HuH-7.5 (cell line): ENCODE results near the gene PPL.
"Not testable (repeated sequence)": the region's sequence is repeated elsewhere in the genome, so short reads cannot be mapped to it uniquely, and the experiment has no call there.

Source experiments
- DNase-seq: peaks from one replicate; pipeline ENCODE4 v3.0.0; 2011; ENCODE audit warnings: low spot score

Gene PPL

DNA sequence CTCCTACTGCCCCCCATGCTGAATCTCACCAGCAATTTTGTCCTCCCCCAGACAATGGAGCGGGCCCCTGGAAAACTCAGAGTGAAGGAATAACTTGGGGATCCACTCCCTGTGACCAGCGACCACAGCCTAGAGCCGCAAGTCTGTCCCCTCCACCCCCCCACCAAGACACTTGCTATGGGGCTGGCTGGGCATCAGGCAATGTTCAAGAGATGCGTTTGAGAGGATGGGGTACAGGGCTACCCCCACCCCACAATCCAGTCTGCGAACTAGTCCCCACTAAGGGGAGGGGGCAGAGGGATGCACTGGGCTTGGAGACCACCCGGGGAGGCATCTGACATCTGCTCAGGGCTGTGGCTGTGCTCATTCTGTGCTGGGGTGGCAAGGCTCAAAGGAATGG lies 2.4 kb downstream of the PPL start:
- no peak for DNase-seq

DNA sequence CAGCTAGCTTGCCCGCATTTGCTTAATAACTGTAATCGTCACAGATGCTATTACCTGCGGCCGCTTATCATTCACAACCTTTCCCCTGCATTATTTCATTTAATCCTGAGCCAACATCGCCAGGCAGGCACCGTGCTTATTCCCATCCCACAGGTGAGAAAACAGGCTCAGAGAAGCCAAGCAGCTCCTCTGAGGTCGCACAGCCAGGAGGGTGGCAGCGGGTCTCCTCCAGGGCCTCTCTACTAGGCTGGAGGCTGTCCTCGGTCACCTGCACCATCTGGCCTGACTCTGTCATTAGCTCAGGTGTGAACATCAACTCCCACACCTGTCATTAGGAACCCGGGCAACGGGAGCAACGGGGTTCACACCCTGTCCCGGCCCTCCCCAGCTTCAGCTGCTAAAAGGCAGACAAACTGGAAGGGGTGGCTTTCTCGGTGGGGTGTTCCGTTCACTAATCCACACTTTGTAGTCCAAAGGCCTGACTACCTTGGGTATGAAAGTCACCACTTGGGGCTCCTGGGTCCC lies 3.0 kb downstream of the PPL start:
- DNase-seq, result no peak

DNA sequence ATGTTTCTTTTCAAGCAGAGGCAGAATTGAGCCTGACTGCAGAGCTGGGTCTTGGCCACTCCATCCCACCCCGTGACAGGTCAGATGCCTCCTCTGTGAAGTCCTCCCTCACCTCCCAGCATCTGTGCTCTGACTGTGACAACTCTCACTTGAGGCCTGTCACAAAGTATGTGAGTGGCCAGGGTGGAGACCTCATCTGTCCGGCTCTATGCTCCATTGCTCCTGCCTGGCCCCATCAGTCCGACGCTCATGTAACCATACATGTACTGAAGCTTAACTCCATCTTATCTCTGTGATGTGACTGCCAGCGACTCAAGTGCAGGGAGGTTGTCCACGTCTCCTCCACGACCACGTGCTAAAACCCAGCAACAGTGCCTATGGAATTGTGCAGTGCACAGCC lies 3.5 kb downstream of the PPL start:
- no peak for DNase-seq

DNA sequence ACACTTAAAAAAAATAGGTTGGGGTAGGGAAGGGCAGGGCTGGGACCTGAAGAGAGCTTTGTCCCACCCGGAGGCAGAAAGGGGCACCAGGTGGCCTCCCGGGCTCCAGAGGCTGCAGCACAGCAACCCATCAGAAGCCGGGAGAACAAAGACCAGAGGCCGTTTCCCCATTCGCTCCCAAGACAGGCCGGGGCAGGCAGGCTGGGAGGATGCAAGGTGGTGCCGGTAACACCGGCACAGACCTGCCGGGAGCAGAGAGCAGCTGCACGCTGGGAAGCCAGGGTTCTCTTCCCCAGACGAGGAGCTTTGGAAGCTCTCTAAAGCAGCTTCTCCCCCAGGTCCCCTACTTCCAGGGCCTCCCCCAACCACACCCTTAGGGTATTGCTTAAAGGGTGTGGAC lies 5.6 kb downstream of the PPL start:
- DNase-seq, result no peak

DNA sequence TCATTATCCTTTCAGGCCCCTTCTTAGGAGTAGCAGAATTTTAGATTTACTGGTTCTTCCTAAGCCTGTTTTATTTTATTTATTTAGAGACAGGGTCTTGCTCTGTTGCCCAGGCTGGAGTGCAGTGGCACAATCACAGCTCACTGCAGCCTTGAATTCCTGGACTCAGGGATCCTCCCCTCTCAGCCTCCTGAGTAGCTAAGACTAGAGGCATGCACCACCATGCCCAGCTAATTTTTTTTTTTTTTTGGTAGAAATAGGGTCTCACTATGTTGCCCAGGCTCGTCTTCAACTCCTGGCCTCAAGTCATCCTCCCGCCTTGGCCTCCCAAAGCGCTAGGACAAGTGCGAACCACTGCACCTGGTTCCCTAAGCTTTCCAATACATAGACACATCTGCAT lies 7.3 kb downstream of the PPL start:
- DNase-seq, result not testable (repeated sequence)

DNA sequence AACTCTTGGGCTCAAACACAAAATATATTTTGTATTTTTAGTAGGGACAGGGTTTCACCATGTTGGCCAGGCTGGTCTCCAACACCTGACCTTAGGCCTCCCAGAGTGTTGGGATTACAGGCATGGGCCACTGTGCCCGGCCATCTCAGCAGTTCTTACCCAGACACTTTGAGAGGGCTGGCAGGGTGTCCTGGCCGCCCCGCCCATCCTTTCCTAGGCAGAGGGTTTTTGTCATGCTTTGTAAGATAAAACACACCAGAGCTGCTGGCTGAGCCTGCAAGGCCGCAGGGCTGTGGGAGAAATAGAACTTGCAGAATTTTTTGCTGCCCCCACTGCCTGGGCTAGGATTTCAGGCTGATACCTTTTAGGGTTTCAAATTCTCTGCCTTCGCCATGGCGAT lies 8.7 kb downstream of the PPL start:
- DNase-seq, result no peak

DNA sequence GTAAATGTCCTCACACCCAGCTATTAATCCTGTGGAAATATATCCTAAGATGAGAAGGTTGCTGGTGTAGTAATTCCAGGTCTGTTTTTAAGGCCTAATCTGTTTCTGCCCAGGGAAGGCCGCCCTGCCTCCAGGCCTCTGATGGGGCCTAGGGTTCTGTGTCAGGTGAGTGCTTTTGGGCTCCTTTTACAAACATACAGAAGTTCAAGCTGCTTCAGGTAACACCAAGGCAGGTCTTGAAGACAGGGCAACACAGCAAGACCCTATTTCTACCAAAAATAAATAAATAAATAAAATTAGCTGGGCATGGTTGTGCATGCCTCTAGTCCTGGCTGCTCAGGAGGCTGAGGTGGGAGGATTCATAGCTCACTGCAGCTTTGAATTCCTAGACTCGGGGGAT lies 9.3 kb downstream of the PPL start:
- DNase-seq, result no peak

DNA sequence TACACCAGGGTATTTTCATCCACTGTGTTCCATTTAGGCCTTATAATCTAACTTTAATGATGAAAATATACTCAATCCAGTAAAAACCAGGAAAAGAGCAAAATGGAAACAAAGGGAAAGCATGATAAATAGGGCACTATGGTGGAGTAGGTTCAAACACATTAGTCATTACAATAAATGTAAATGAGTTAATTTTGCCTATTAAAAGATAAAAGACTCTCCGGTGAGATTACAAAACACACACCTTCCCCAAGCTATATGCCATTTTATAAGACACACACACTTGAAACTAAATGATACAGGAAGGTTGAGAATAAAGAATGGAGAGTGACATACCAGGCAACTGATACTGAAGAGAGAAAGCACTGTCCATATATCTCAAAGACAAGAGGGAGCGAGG lies 10.0 kb downstream of the PPL start:
- DNase-seq, result no peak

DNA sequence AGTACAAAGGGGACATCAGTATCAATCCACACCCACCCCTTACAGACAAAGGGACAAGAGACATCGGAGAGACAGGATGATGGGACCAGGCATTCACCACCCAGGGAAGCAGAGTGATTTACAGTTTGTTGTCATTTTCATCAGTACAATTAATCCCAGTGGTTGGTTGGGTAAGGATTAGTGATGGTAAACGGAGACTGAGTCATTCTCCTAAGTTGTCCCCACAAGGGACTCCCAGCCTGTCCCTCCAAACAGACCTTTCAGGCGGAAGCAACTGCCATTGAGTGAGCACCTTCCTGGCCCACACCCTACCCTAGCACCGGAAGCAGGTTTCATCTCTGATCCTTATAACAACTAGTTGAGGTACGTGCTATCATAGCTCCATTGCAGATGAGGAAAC lies 11.2 kb downstream of the PPL start:
- DNase-seq, result no peak

DNA sequence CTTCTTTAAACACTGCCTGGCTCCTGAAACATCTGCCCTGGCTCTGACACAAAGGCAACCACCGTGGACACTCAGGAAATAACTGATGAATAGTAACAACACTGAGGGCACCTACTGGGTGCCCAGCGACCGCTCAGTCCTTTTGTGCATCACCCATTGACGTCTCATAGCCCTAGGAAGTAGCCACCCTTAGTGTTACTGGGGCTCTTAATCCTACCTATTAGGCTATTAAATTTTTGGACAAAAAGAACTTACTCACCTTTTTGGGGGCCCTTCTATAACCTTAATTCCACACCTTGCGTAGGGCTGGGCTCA lies 11.7 kb downstream of the PPL start:
- DNase-seq, result no peak

DNA sequence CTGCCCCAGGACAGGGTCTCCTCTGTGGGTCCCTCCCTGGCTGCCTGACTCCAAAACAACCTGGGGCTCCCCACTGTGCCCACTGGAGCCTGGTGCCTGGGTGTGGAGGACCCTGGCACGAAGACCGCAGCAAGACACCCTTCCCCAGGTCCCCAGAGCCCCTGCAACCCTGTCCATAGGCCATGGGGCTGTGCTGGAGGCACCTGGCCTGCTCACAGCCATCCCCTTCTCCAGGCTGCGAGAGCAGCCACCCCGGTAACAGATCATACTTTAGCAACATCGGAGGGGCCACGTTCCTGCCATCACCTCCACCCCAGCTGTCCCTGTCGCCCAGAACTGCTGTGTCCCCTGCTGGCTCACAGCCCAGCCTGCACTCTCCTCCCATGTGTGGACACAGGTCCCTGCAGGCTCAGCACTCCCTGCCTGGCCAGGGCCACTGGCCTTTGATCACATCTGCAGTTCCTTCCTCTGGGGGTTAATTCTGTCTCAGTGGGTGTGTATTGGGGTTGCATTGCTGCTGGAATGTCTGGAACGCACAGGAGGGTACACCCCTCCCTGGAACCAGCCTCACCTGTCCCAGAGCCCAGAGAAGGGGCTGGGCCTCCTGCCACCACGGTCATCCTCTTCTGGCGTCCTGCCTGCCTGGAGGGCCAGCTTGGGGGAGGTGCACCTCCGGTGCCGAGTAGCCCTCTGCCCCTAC lies 12.2 kb downstream of the PPL start:
- DNase-seq, result no peak

DNA sequence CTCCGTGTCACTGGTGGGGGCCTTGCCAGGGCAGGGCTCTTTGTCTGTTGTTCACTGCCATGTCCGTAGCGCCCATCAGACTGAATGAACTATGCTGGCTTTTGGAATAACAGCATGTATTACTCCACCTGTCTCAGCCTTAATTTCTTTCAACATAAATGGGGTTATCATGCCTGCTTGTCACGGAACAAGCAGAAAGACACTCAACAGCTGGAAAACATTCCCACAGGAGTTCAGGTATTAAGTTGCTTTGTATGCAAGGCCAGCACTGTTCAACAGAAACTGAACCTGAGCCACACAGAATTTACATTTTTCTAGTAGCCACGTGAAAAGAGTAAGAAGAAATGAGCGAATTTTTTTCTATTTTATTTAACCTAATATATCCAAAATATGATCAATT lies 13.1 kb downstream of the PPL start:
- no peak for DNase-seq

DNA sequence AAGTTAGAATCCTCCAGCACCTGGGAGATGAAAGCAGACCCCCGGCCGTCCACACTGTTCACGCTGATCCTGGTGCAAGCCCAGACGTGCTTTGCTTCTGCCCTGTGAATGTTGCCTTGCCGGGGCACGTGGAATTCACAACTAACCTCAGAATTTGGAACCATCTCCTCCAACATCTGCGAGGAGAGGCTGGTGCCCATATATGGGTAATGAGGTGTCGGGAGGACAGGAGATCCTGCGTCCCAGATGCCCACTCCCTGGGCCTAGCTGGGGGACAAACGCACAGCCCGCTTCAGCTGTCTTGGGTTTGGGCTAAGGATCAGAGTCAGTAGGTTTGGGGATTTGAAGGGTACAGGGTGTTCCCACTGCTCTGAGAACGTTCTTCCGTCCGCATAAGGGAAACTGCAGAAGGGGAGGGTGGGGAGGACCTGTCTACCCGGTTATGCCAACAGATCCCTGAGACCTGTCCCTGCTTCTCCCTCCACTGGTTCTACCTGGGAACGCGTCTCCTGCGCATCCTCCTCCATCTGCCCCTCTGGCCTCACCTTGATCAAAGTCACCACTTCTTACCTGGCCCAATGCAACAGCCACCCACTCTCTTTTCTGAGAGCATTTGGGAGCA lies 14.1 kb downstream of the PPL start:
- DNase-seq, result no peak

DNA sequence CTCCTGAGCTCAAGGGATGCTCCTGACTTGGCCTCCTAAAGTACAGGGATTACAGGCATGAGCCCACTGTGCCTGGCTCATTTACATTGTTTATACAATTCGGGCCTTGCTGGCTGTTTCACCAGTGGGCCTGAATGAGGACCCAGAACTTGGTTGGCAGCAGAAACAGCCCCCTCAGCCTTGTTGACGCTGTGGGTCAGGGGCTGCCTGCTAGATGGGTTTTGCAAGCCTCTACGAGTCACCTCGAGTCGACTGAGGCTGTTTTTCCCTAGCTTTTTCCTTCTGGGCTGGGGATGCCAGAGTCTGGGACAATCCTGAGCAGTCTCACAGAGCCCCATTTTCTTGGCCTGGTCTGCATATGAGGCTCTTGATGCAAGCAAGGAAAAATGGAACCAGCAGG lies 16.1 kb downstream of the PPL start:
- no peak for DNase-seq

DNA sequence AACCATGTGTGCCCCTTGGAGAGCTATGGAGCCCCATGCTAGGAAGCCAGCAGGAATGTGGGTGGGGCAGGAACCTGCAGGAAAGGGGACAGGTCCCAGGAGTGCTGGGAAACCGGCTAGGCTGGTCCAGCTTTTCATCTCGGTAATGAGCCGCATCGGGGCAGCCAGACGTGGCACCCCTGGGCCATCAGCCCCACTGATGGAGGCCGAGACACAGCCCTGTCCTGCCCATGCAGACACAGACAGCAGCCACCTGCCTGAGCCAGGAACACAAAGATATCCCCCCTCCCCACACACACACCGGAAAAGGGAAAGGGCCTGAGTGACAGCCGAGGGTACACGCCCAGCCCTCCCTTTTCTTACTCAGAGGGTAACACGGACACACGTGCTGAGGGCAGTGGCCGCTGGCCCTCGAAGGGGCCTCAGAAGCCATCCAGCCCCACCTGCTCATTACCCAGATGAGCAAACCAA lies 18.1 kb downstream of the PPL start:
- DNase-seq, result no peak

DNA sequence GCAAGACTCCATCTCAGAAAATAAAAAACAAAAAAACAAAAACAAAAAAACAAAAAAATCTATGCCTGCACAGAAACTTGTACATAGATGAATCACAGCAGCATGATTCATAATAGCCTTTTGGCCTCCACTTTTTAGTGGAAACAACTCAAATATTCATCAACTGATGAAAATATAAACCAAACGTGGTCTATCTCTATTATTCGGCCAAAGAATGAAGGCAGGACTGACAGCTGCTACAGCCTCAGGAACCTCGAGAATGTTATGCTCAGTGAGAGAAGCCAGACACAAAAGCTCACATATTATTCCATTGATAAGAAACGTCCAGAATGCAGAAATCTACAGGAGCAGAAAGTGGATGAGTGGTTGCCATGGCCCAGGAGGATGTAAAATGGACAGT lies 19.8 kb downstream of the PPL start:
- DNase-seq, result no peak

DNA sequence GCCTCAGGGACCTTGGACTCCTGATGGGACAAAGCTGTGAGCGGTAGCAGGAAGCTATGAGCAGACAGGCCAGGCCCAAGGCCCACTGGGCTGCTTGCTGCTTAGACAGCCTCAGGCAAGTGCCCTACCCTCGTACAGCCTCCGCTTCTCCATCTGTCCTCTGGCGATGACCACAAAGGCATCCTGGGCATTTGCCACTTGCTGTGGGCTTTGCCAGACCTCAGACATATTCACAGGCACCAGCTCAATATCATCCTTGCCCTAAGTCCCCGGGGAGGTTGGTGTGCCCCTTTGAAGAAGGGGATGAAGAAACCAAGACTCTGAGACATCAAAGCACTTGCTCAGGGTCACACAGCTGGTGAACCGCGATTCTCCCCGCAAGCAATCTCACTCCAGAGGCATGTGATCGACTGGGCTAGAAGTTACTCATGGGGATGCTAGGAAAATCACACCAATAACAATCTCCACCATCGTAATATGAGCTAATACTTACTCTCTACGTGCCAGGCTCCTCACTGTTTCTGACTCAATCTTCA lies 21.7 kb downstream of the PPL start:
- no peak for DNase-seq

DNA sequence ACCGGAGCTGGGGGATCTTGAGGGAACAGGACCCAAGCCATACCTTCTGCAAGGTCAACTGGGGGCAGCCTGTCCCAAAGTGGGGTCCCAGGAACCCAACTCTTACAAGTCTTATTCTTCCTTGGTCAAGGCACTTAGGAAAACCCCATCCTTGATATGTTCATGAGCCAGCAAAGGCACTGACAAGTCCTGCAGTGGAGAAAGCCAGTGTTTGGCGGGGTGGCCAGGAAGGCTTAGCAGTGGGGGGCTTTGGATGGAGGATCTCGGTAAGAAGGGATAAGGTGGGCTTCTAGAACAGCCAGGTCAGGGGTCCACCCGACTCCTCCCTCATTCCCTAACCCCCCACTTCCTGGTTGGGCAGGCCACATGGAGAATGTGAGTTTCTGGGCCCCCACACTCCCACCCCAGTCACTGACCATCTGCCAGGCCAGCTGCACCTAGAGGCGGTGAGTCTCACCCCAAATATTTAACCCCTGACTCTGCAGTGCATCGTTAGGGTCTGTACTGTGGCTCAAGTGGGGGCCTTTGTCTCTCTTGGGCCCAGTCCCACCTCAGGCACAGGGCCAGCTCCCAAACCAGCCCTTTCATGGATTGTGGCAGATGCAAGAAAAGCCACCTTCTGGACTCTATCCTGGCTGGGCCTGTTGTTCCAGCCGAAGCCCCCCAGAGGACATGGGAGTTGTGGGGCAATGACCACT lies 22.3 kb downstream of the PPL start:
- no peak for DNase-seq

DNA sequence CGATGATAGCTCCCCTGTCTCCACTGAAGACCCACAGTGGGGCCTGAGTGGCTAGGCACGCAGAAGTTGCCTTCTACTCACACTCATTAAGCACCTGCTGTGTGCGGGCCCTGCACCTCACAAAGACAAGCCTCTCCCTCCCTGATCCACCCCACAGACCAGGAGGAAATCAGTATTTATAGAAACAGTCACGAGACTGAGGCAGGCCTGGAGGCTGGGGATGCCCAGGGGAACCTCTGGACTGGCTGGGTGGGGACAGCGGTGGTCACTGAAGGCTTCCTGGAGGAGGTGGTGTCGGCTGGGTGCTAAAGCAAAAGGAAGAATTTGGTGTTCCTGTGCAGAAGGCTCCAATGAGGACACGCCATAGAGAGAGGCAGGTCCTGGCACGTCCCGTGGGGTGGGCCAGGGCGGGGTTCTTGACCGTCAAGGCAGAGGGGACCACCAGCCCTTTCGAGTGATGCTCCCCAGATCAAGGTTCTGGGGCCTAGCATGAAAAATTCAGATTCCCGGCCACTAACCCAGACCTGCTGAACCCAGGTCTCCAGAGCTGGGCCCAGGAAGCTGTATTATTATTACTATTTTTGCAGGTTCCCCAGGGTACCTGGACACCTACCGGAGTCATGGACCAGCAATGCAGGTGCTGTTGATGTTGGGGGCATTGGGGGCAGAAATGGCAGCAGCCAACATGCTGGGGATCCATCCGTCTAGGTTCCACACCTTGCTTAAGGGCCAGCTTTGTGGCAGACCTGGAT lies 23.0 kb downstream of the PPL start:
- no peak for DNase-seq

DNA sequence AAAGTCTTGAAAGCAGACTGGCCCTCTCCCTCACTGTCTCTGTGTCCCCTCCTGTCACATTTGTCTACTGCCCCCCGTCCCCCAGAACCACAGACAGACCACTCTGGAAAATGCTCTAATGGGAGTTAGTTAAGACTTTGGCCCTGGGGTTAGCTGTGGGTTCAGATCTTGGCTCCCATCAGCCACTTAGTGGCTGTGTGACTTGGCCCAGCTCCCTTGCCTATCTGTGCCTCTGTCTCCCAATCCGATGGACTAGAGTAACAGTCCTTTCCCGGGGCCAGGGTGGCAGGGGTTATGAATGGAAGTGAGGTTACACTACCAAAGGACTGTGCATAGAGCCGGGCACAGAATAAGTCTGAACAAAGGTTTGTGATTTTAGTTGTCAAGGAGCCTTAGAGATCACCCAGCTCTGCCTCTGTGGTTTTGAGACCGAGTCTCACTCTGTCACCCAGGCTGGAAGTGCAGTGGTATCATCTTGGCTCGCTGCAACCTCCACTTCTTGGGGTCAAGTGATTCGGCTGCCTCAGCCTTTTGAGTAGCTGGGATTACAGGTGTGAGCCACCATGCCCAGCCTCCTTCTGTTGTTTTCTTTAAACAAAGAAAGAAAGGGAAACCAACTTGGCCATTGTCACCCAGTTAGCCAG lies 23.7 kb downstream of the PPL start:
- DNase-seq, result no peak

DNA sequence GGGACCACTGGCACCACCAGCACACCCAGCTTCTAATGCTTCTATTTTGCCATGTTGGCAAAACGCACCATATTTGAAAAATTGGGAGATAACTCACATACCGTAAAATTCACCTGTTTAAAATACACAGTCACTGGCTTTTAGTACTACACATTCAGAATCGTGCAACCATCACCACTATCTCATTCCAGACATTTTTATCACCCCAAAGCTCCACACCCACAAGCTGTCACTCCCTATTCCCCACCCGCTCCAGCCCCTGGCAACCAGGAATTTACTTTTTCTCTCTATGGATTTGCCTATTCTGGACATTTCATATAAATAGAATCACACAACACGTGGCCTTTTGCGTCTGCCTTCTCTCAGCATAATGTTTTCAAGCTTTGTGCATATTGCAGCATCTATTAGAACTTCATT lies 25.0 kb downstream of the PPL start:
- DNase-seq, result no peak

DNA sequence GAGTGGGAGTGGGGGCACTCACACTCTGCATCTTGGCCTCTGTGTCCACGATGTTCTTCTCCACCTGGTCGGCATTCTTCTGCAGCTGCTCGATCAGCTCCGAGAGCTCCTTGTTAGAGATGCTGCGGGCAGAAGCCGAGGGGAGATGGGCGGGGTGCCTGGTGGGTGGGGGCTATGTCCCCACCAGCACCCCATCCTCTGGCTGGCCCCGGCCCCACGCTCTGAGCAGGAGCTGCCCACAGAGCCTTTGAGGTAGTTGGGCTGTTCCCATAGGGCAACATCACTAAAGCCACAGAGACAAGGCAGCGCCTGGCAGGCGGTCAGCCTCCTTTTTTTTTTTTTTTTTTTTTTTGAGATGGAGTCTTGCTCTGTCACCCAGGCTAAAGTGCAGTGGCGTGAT lies 26.1 kb downstream of the PPL start:
- no peak for DNase-seq
